GM19463 (cell line): ENCODE results near the gene DNAJC6.

Experiments used
- ATAC-seq: cut with Tn5 transposase; IDR thresholded peaks from one replicate; pipeline ENCODE4 v1.9.1; 2021; ENCODE audit warnings: mild to moderate bottlenecking, moderate library complexity; ENCODE audit not compliant: unreplicated experiment

The DNAJC6 gene

GRCh38 chr1:65399003-65399402 is 89.7 kb downstream of the DNAJC6 start:
- no peak for ATAC-seq

DNA sequence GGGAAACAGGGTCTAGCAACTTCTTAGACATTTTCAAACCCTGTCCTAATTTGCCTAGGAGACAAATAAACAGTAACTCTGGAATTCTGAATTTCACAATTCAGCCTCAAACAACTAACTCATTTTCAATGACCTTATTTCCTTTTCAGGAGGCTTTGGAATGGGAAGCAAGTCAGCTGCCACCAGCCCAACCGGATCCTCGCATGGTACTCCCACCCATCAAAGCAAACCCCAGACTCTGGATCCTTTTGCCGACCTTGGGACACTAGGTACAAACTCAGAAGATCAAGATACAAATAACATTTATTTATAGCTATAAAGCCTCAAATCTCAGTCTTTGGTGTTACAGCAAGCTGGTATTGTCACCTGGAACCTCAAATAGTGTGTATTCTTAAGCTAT is 92.3 kb downstream of the DNAJC6 start:
- ATAC-seq = no peak

DNA sequence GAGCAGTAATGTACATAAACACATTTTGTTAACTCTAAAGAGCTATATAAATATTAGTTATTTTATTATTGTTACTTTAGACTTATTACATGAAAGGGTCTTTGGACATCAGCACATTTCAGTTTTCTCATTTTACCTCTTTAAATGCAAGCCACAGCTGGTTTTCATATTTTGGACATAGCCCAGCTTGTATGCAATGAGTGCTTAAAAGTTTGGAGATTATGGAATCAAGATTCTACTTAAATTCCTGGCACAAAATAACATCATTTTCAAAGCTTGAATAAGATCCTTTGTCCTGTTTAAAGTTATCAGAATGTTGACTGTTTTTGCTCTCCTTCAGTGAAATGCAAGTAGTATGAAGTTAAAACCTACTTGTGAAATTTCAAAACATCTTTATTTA is 95.6 kb downstream of the DNAJC6 start:
- ATAC-seq = no peak

DNA sequence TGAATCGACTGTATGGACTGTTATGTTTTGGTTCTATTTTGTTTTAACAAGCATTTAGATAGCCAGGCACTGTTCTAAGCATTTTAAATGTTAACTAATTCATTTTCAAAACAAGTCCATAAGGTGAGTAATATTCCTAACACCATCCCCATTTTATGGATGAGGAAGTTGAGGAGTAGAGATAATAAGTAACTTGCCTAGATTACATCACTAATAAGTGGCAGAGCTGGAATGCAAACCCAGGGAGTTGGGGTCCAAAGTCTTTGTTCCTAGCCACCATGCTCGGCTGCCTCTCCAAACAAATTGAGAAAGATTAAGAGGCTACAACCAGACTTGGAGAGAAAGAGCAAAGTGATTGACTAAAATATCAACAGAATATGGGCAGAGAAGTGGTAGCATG is 98.5 kb downstream of the DNAJC6 start:
- ATAC-seq = no peak

- no peak for ATAC-seq
Observed at GRCh38 chr1:65409314-65409713, 100.0 kb downstream of the DNAJC6 start.

DNA sequence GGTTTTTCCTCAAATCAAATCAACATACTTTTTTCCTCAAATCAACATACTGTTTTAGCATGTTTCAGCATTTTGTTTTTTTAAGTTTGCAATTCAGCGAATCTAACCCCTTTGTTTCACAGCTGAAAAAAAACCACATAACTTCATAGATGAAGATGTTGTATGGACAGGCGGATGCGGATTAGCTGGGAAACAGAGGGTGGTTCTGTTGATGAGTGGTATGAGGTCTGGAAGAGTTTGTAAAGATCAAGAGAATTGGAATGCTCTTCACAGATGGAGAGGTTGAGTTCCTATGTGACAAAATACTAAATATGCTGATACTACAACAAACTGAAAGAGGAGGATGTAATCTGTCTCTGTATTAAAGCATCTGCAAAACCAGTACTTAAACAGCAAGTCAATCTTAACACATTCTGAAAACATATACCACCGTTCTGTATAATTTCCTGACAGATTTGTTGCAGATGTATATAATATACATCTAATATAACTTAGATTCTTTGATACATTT is 100.5 kb downstream of the DNAJC6 start:
- ATAC-seq = no peak

GRCh38 chr1:65412256-65412983 is 103.1 kb downstream of the DNAJC6 start:
- no peak for ATAC-seq

DNA sequence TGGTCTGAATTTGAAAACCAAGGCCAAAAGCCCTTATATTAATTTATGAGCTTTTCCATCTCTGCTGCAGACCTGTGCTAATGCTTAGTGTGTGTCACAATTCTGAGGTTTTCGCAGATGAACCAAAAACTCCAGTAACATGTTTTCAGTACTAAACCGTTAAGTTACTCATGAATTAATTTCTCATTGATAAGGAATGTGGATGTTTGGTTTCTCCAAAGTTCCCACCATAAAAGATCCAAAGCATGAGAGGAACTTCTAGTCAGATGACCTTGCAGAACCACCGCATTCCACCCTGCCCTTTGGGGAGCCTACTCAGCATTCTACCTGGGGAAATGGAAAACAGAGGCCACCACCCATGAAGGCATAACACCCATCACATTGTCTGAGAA is 103.6 kb downstream of the DNAJC6 start:
- ATAC-seq = no peak

DNA sequence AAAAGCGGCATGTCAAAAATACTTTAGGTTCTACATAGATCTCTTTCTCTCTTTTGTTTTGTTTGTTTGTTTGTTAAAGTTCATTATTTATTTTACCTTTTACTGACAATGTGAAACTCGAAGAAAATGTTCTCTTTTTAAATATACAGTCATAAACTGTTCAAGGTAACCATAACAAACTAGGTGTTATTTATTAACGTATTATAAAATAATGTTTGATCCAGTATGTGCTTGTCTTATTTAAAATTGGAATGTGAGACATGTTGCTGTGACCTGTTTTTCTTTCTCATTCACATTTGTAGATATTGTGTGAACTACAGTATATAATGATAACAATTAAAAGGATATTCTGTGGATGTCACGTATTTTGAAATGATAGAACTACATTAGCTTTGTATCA is 105.2 kb downstream of the DNAJC6 start:
- no peak for ATAC-seq

- no peak for ATAC-seq
Observed at GRCh38 chr1:65416767-65417166, 107.4 kb downstream of the DNAJC6 start.

DNA sequence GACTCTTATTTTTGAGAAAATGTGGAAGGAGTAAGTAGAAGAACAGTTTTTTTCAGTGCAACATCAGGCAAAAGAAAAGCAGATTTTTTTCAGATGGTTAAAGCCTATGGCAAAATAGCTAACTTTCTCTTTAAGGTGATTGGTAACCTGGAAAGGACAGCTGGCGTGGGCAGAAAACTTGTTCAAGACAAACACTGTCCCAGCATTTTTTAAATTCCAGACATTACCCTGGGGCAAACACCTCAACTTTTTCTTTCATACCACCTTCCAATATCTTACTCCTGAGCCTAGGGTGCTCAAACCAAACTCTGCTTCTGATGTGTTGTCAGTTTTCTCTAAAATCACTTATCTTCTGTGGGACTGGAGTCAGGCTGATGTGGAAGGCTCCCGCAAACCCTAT is 108.4 kb downstream of the DNAJC6 start:
- ATAC-seq = no peak

DNA sequence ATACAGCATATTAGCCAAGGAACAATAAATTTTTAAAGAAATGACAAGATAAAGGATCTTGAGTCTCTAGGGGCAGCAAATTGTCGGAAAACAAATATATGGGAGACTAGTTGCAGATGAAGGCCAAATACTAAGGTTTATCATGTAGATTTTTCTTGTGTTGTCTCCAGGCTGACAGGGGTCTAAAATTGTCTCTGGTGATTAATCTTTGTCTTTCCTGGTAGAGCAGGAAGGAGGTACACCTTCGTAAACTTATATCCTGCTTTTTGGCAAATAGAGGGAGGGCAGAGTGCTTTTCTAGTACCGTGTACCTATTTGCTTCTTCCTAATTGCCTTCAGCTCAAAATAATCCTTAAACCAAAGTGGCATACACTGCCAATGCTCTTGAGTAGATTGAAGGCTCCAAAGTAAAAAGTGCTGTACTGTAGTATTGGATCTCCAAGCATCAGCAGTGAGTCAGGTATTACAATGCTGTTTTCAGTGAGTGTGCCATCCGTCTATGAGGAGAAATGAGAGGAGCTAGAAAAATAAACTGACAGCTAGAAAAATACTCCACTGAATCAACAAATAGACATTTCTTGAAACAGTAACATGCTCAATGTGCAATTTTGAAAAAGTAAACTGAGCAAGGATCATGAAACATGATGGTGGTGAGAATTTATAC is 109.3 kb downstream of the DNAJC6 start:
- ATAC-seq = no peak

DNA sequence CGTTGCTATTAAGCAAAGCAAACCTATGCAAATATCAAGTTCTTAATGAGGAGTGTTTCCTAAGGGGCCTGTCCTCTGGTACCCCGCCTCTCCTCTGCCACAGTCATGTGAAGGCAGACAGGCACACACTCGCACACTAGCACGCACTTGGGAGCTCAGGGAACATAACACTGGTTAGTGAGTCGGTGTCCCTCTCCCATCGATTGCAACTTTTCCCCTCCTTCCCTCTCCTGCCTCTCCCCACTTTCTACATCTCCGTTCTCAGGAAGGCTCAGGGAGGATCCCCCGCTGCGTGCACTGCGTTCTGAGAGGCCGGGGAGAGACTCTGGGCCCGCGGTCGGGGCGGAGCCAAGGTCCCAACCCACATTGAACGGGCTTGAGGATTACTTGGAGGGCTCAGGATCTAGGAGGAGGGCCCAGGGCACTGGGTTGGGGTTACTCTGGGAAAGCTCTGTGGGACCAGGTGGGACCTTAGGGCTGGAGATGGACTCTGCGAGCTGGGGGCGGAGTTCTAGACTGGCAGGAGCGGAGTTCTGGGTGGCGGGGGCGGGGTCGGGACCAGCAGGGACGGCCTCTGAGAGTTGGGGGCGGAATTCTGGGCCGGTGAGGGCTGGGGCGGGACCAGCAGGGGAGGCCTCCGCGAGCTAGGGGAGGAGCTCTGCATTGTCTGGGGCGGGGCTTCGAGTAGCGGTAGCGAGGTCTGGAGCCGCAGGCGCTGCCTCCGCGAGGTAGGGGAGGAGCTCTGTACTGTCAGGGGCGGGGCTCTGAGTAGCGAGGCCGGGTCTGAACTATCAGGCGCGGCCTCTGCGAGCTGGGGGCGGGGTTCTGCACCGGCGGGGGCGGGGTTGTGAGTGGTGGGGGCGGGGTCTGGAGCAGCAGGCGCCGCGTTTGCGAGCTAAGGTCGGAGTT is 110.6 kb downstream of the DNAJC6 start:
- ATAC-seq = peak; percentile 88

DNA sequence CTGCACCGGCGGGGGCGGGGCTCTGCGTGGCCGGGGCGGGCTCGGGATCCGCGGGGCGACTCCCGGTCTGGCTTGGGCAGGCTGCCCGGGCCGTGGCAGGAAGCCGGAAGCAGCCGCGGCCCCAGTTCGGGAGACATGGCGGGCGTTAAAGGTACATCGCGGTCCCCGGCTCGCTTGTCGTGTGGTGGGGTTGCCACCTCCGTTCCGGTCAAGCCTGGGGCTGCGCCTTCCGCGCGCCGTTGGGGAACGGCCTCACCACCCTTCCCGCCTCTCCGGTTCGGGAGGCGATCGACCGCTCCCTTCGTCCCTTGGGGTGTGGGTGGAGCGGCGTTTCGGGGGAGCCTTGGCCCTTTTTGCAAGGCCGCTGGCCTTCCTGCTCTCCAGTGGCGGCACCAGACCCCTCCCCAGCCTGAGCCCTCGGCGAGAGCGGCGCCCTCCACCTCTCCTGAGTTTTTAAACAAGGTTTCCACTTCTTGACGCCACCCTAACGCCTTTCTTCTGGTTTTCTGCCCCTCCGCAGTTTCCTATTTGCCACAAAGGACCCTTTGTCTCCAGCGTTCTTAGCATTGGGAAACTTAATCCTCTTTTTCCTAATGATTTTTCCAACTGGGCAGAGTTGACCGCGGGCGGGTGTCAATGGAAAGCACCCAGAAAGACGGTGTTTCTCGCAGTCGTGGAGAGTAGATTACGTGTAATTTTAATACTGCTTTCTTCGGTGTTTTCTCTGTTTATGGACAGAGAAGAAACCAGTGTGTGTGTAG is 111.4 kb downstream of the DNAJC6 start, which contains the start of the genes LEPR and LEPROT:
TSS of gene LEPR (plus strand) at position 79 of the 761 bp plus-strand sequence. CDS start 144,898 bp downstream, outside the sequence.
TSS of gene LEPROT (plus strand) at position 79 of the 761 bp plus-strand sequence. CDS start at position 136, 57 bp downstream.
- ATAC-seq = peak; percentile 53

DNA sequence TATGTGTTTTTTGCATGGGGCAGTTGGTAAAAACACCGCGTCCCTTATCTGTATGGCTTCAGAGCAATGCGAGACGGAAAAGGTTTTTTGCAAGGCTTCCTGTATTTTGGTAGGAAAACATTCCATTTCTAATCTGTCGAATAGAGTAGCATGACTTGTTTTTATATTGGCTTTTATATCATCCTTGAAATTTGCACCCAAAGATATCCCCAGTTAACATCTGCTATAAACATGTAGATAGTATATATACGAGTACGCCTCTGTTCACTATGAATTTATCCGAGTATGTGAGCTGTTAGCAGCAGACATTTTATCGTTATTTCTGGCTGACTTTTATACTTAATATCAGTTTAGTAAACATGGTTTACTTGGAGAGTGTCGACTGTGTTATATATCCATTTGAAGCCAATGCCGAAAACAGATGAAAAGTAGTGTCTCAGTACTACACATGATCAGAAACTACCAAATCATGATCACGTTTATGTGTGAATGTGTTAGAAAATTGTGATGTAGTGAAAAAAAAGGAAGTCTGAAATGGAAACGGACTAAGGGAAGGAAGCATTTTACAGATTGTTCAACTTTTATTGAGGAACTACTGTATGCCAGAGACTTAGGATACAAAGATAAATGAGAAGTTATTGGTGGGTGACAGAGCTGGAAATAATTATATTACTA is 112.1 kb downstream of the DNAJC6 start:
- no peak for ATAC-seq

GRCh38 chr1:65422241-65423203 is 113.2 kb downstream of the DNAJC6 start:
- ATAC-seq = no peak

DNA sequence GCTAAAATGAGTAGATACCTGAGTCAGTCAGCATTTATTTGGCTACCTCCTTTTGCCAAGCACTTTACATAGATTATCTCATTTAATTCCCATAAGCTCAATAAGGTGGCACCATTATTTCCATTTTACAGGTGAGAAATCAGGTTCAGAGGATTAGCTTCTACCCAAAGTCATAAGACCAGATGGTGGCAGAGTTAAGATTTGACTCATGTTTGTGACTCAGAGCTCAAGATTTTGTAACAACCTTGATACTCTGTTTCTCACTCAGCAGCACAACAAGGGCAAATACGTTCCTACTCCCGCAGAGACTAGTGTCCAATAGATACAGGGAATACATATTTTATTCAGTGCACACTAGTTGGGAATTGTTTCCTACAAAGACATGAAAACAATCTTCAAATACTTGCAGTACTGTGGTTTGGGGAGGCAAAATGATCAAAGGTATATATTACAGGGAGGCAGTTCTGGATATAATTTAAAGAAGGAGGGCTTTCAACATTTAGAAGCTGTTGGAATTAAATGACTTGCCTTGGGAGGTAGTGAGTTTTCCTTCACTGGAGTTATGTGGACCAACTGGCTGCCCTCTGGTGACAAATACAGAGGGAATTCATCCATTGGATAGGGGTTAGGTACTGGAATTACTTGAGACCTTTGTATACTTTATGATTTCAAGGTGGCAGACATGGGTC is 114.7 kb downstream of the DNAJC6 start:
- no peak for ATAC-seq

DNA sequence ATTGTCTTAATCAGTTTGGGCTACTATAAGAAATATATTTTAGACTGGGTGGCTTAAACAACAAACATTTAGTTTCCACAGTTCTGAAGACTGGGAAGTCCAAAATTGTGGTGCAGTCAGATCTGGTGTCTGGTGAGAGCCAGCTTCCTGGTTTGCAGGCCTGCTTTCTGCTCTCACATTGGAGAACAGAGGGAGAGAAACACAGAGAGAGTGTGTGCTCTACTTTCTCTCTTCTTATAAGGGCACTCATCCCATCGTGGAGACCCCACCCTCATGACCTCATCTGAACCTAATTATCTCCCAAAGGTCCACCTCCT is 115.2 kb downstream of the DNAJC6 start:
- ATAC-seq = no peak
